CD14-positive monocyte (primary cell): ENCODE results near the gene SPATA46. TPM values are rescaled to one million over a fixed set of nuclear protein-coding genes. Genes with fewer than 3 reads are reported as not detected.

ENCODE experiments used
- DNase-seq, 3 donors: peaks; one replicate each; pipeline ENCODE4 v3.0.0-alpha.2; 2011 to 2022
- H2AFZ ChIP-seq: 2 replicates; pipeline ENCODE4 v1.6.0; 2012; ENCODE audit warnings: mild to moderate bottlenecking, low read depth, low read length, inconsistent platforms; ENCODE audit not compliant: insufficient read depth, poor library complexity, severe bottlenecking
- H3K27ac ChIP-seq, 2 donors: 1 replicate in 1 of 2; 2 replicates in 1 of 2; pipeline ENCODE4 v1.5.1; 2012 to 2013; ENCODE audit warnings: low read length in 2 of 2, control low read depth in 1 of 2, inconsistent platforms in 1 of 2, low read depth in 1 of 2, mild to moderate bottlenecking in 1 of 2
- H3K27me3 ChIP-seq, 2 donors: one replicate each; pipeline versions ENCODE4 v1.6.0 to v1.6.1; 2011 to 2013; ENCODE audit warnings: low read length in 2 of 2; ENCODE audit not compliant: control insufficient read depth in 2 of 2, insufficient read depth in 2 of 2
- H3K36me3 ChIP-seq, 2 donors: replicated peaks in 1 of 2; 1 replicate in 1 of 2; 2 replicates in 1 of 2; pipeline versions ENCODE4 v1.5.1 to v1.6.1; 2012 to 2013; ENCODE audit warnings: low read length in 2 of 2, control low read depth in 1 of 2, inconsistent platforms in 1 of 2, mild to moderate bottlenecking in 1 of 2; ENCODE audit not compliant: insufficient read depth in 2 of 2, control insufficient read depth in 1 of 2
- H3K4me1 ChIP-seq, 2 donors: 1 replicate in 1 of 2; 2 replicates in 1 of 2; pipeline versions ENCODE4 v1.5.1 to v1.6.1; 2012 to 2013; ENCODE audit warnings: low read length in 2 of 2, control low read depth in 1 of 2, inconsistent platforms in 1 of 2, mild to moderate bottlenecking in 1 of 2, moderate library complexity in 1 of 2; ENCODE audit not compliant: insufficient read depth in 2 of 2, control insufficient read depth in 1 of 2
- H3K4me2 ChIP-seq: replicated peaks from 2 replicates; pipeline ENCODE3; 2012; ENCODE audit warnings: low read length, moderate library complexity, mild to moderate bottlenecking; ENCODE audit not compliant: poor library complexity, severe bottlenecking; ENCODE audit errors: extremely low read depth
- H3K4me3 ChIP-seq, 3 experiments: fragments of 200-600 bp in 1 of 3; sonication (generic) in 1 of 3; replicated peaks in 1 of 3; 1 replicate in 2 of 3; 2 replicates in 1 of 3; pipeline ENCODE4 v1.5.1; 2011 to 2013; ENCODE audit warnings: low read length in 3 of 3, mild to moderate bottlenecking in 3 of 3, control low read depth in 2 of 3, low read depth in 2 of 3, inconsistent platforms in 1 of 3, moderate library complexity in 1 of 3
- H3K79me2 ChIP-seq: 2 replicates; pipeline ENCODE4 v1.6.0; 2012; ENCODE audit warnings: mild to moderate bottlenecking, control low read depth, inconsistent platforms, low read length, moderate library complexity; ENCODE audit not compliant: insufficient read depth
- H3K9ac ChIP-seq: 2 replicates; pipeline ENCODE4 v1.6.0; 2017; ENCODE audit warnings: low read length, mild to moderate bottlenecking; ENCODE audit not compliant: insufficient read depth, poor library complexity, severe bottlenecking
- H3K9me3 ChIP-seq, 2 donors: replicated peaks in 1 of 2; 1 replicate in 1 of 2; 2 replicates in 1 of 2; pipeline versions ENCODE4 v1.5.1 to v1.6.1; 2012 to 2013; ENCODE audit warnings: low read length in 2 of 2, control low read depth in 1 of 2; ENCODE audit not compliant: control insufficient read depth in 1 of 2, insufficient read depth in 1 of 2
- H4K20me1 ChIP-seq: 2 replicates; pipeline ENCODE4 v1.6.0; 2012; ENCODE audit warnings: mild to moderate bottlenecking, low read length, control low read depth, moderate library complexity; ENCODE audit not compliant: insufficient read depth
- H3K27ac Mint-ChIP-seq, 7 donors: one replicate each; pipeline ENCODE4 v1.8.0; 2020; ENCODE audit warnings: mild to moderate bottlenecking in 7 of 7, mixed read lengths in 7 of 7, moderate library complexity in 6 of 7, inconsistent platforms in 2 of 7
- H3K27me3 Mint-ChIP-seq, 3 donors: one replicate each; pipeline ENCODE4 v1.8.0; 2021 to 2022; ENCODE audit warnings: low read depth in 3 of 3, mild to moderate bottlenecking in 3 of 3, mixed read lengths in 3 of 3, moderate library complexity in 3 of 3, inconsistent platforms in 1 of 3
- H3K36me3 Mint-ChIP-seq, 2 donors: one replicate each; pipeline ENCODE4 v1.8.0; 2020; ENCODE audit warnings: mixed read lengths in 2 of 2, inconsistent platforms in 1 of 2, mild to moderate bottlenecking in 1 of 2
- H3K4me1 Mint-ChIP-seq: one replicate; pipeline ENCODE4 v1.8.0; 2020; ENCODE audit warnings: mild to moderate bottlenecking, mixed read lengths
- H3K4me3 Mint-ChIP-seq, 2 donors: one replicate each; pipeline ENCODE4 v1.8.0; 2020; ENCODE audit warnings: mild to moderate bottlenecking in 2 of 2, mixed read lengths in 2 of 2, moderate library complexity in 1 of 2
- H3K9me3 Mint-ChIP-seq, 7 donors: one replicate each; pipeline ENCODE4 v1.8.0; 2020 to 2022; ENCODE audit warnings: mixed read lengths in 7 of 7, mild to moderate bottlenecking in 6 of 7, moderate library complexity in 6 of 7, inconsistent platforms in 2 of 7
- CTCF ChIP-seq: fragments of 200-600 bp; IDR thresholded peaks from one replicate; pipeline ENCODE4 v1.8.0; 2022; ENCODE audit warnings: antibody characterized with exemption, mild to moderate bottlenecking
- WGBS: methylation state at CpG from one replicate; pipeline ENCODE4 v1.1.5; 2013; ENCODE audit warnings: missing lambda C conversion rate; ENCODE audit not compliant: insufficient coverage; 5-methylcytosine and 5-hydroxymethylcytosine counted together
- intact Hi-C, 2 donors: fragments of 100-400 bp; cut with micrococcal nuclease; formaldehyde crosslinking; loops; one replicate each; pipeline versions ENCODE4 v1.15.0 to v1.15.1; 2023
- polyA plus RNA-seq, 3 donors: library from polyadenylated mRNA; depleted of rRNA in 1 of 3; unstranded in 2 of 3; stranded (reverse) in 1 of 3; fragments of 300-500 nt in 2 of 3; fragments of >200 nt in 1 of 3; fragmentation: Illumina TruSeq in 2 of 3; gene quantifications; 1 replicate in 2 of 3; 2 replicates in 1 of 3; pipeline ENCODE4 v1.2.3, GENCODE V29; 2012 to 2021

SPATA46 gene
- polyA plus RNA-seq, 3 donors = not detected

GRCh38 chr1:162384601-162385279 is 8.1 kb upstream of the SPATA46 start:
- DNase-seq = no peak
- intact Hi-C loops = no loop called here
- no peaks in the 10 kb centered on the region for H3K79me2 ChIP-seq

GRCh38 chr1:162384116-162384515 is 7.5 kb upstream of the SPATA46 start:
- H3K4me3 ChIP-seq = no peak overlapping the region
- no peak for DNase-seq
- Mint-ChIP-seq H3K27ac (no peak overlapping the region), H3K36me3 (no peaks in the 10 kb centered on the region), H3K4me1 (peaks cover 27% of the 10 kb centered on the region), H3K9me3 (no peaks in the 10 kb centered on the region), H3K27me3 (peaks cover 0 to 2% (median 0%) of the 10 kb centered on the region in 3 donors), H3K4me3 (no peak overlapping the region)
- no peak overlapping the region for H2AFZ ChIP-seq
- no peaks in the 10 kb centered on the region for H4K20me1 ChIP-seq
- no peaks in the 10 kb centered on the region for H3K36me3 ChIP-seq
- no peaks in the 10 kb centered on the region for H3K79me2 ChIP-seq
- H3K9ac ChIP-seq = no peak overlapping the region
- intact Hi-C loops = no loop called here
- no peak overlapping the region for H3K4me2 ChIP-seq
- no peak for TF ChIP-seq CTCF
- no peaks in the 10 kb centered on the region for H3K9me3 ChIP-seq
- peaks cover 9 to 25% of the 10 kb centered on the region in 2 donors for H3K4me1 ChIP-seq
- WGBS = 96% methylated on average over 4 of the region's 6 CpGs
- no peaks in the 10 kb centered on the region for H3K27me3 ChIP-seq
- H3K27ac ChIP-seq = no peak overlapping the region

More at GRCh38 chr1:162384601-162385279, 8.1 kb upstream of the SPATA46 start:
- peaks cover 13 to 31% of the 10 kb centered on the region in 2 donors for H3K4me1 ChIP-seq
- Mint-ChIP-seq H3K4me1 (peaks cover 34% of the 10 kb centered on the region), H3K27me3 (peaks cover 0 to 2% (median 0%) of the 10 kb centered on the region in 3 donors), H3K4me3 (no peak overlapping the region), H3K27ac (no peak overlapping the region), H3K9me3 (no peaks in the 10 kb centered on the region), H3K36me3 (no peaks in the 10 kb centered on the region)
- no peaks in the 10 kb centered on the region for H3K36me3 ChIP-seq
- no peak overlapping the region for H3K4me2 ChIP-seq
- no peak overlapping the region for H3K9ac ChIP-seq
- no peaks in the 10 kb centered on the region for H4K20me1 ChIP-seq
- whole genome bisulfite sequencing = 100% methylated on average over 5 of the region's 10 CpGs
- H2AFZ ChIP-seq = no peak overlapping the region
- no peaks in the 10 kb centered on the region for H3K9me3 ChIP-seq
- H3K27me3 ChIP-seq = no peaks in the 10 kb centered on the region
- no peak overlapping the region for H3K4me3 ChIP-seq
- no peak overlapping the region for H3K27ac ChIP-seq
- no peak for TF ChIP-seq CTCF
